Activated CD8-positive, alpha-beta memory T cell treated with anti-CD3 and anti-CD28 coated beads, Interleukin-2, amount 10 ng/mL, durations not matched to agents 7 days and 5 days (primary cell): Measurements from ENCODE around the gene CPA3. TPM values are rescaled to one million over a fixed set of nuclear protein-coding genes. Genes with fewer than 3 reads are reported as not detected.

Experiments used
- ATAC-seq: fragments of 150-1000 bp; cut with Tn5 transposase; one replicate; pipeline ENCODE4 v1.10.0; 2021; ENCODE audit warnings: moderate library complexity
- CTCF ChIA-PET: fragments of 350-600 bp; sonication (Branson Sonifier 250); formaldehyde crosslinking; loops from one replicate; lab custom pipeline; 2021; ENCODE audit warnings: antibody characterized with exemption; lab: Charles Lee
- DNase-seq: peaks from one replicate; pipeline ENCODE4 v3.0.0-alpha.2; 2020
- H3K27ac Mint-ChIP-seq: one replicate; pipeline ENCODE4 v1.8.0; 2021; ENCODE audit warnings: mild to moderate bottlenecking, mixed read lengths
- H3K27me3 Mint-ChIP-seq: one replicate; pipeline ENCODE4 v1.8.0; 2021; ENCODE audit warnings: mixed read lengths
- H3K36me3 Mint-ChIP-seq: one replicate; pipeline ENCODE4 v1.8.0; 2021; ENCODE audit warnings: mild to moderate bottlenecking, mixed read lengths
- H3K4me1 Mint-ChIP-seq: one replicate; pipeline ENCODE4 v1.8.0; 2021; ENCODE audit warnings: mixed read lengths
- H3K4me3 Mint-ChIP-seq: one replicate; pipeline ENCODE4 v1.8.0; 2021; ENCODE audit warnings: mild to moderate bottlenecking, moderate library complexity, mixed read lengths
- H3K9me3 Mint-ChIP-seq: one replicate; pipeline ENCODE4 v1.8.0; 2022; ENCODE audit warnings: low read depth, mixed read lengths
- total RNA-seq, 2 experiments: library from RNA; stranded (reverse); gene quantifications; one replicate each; pipeline ENCODE4 v1.2.3, GENCODE V29; 2021

Gene CPA3
- total RNA-seq, 2 experiments from 2014 or later = not detected

- H3K36me3 Mint-ChIP-seq = no peaks in the 10 kb centered on the region
These were observed 8.3 kb downstream of the CPA3 start for GRCh38 chr3:148873270-148873927.

GRCh38 chr3:148873977-148874376 lies 8.9 kb downstream of the CPA3 start:
- Mint-ChIP-seq H3K4me1 (no peaks in the 10 kb centered on the region), H3K4me3 (no peak overlapping the region), H3K27ac (no peak overlapping the region), H3K36me3 (no peaks in the 10 kb centered on the region), H3K9me3 (no peaks in the 10 kb centered on the region), H3K27me3 (peaks cover 12% of the 10 kb centered on the region)
- CTCF ChIA-PET = no interaction called here
- ATAC-seq = no peak
- no peak for DNase-seq

More at GRCh38 chr3:148873270-148873927, 8.3 kb downstream of the CPA3 start:
- Mint-ChIP-seq H3K27ac (no peak overlapping the region), H3K27me3 (peaks cover 10% of the 10 kb centered on the region), H3K4me1 (no peaks in the 10 kb centered on the region), H3K9me3 (no peaks in the 10 kb centered on the region), H3K4me3 (no peak overlapping the region)
- DNase-seq (no peak), ATAC-seq (no peak)
- CTCF ChIA-PET = no interaction called here

GRCh38 chr3:148878095-148878494 lies 13.0 kb downstream of the CPA3 start:
- peaks cover 20% of the 10 kb centered on the region for H3K27me3 Mint-ChIP-seq
- no peak overlapping the region for H3K4me3 Mint-ChIP-seq
- H3K27ac Mint-ChIP-seq = no peak overlapping the region
- H3K9me3 Mint-ChIP-seq = no peaks in the 10 kb centered on the region
- no peaks in the 10 kb centered on the region for H3K4me1 Mint-ChIP-seq
- DNase-seq (no peak), ATAC-seq (no peak)
- CTCF ChIA-PET = no interaction called here
- H3K36me3 Mint-ChIP-seq = no peaks in the 10 kb centered on the region

- H3K27ac Mint-ChIP-seq = no peak overlapping the region
- ATAC-seq (no peak), DNase-seq (no peak)
- H3K9me3 Mint-ChIP-seq = no peaks in the 10 kb centered on the region
- H3K27me3 Mint-ChIP-seq = peaks cover 24% of the 10 kb centered on the region
- no peaks in the 10 kb centered on the region for H3K36me3 Mint-ChIP-seq
- CTCF ChIA-PET = no interaction called here
- no peak overlapping the region for H3K4me3 Mint-ChIP-seq
- no peaks in the 10 kb centered on the region for H3K4me1 Mint-ChIP-seq
These were observed 14.2 kb downstream of the CPA3 start for GRCh38 chr3:148879256-148879655.

GRCh38 chr3:148880681-148881080 lies 15.6 kb downstream of the CPA3 start:
- CTCF ChIA-PET = no interaction called here
- Mint-ChIP-seq H3K27ac (no peak overlapping the region), H3K4me3 (no peak overlapping the region), H3K27me3 (peaks cover 18% of the 10 kb centered on the region), H3K36me3 (no peaks in the 10 kb centered on the region), H3K4me1 (no peaks in the 10 kb centered on the region), H3K9me3 (no peaks in the 10 kb centered on the region)
- ATAC-seq (no peak), DNase-seq (no peak)

GRCh38 chr3:148881286-148881685 lies 16.2 kb downstream of the CPA3 start:
- CTCF ChIA-PET = interaction anchor here (1.2 kb wide), 1 partner anchor 20 kb away, joined by 3 read pairs; no protein-coding TSS in a partner anchor
- no peak for DNase-seq
- no peak overlapping the region for H3K27ac Mint-ChIP-seq
- H3K36me3 Mint-ChIP-seq = no peaks in the 10 kb centered on the region
- no peaks in the 10 kb centered on the region for H3K9me3 Mint-ChIP-seq
- peaks cover 18% of the 10 kb centered on the region for H3K27me3 Mint-ChIP-seq
- H3K4me1 Mint-ChIP-seq = no peaks in the 10 kb centered on the region
- no peak for ATAC-seq
- H3K4me3 Mint-ChIP-seq = no peak overlapping the region

GRCh38 chr3:148882288-148882687 lies 17.2 kb downstream of the CPA3 start:
- no peak overlapping the region for H3K4me3 Mint-ChIP-seq
- ATAC-seq (no peak), DNase-seq (no peak)
- H3K36me3 Mint-ChIP-seq = no peaks in the 10 kb centered on the region
- H3K27me3 Mint-ChIP-seq = peaks cover 20% of the 10 kb centered on the region
- CTCF ChIA-PET = interaction anchor here (1.2 kb wide), 1 partner anchor 21 kb away, joined by 3 read pairs; no protein-coding TSS in a partner anchor
- H3K4me1 Mint-ChIP-seq = no peaks in the 10 kb centered on the region
- no peak overlapping the region for H3K27ac Mint-ChIP-seq
- no peaks in the 10 kb centered on the region for H3K9me3 Mint-ChIP-seq

GRCh38 chr3:148883163-148883562 lies 18.1 kb downstream of the CPA3 start:
- Mint-ChIP-seq H3K36me3 (no peaks in the 10 kb centered on the region), H3K27ac (no peak overlapping the region), H3K9me3 (no peaks in the 10 kb centered on the region), H3K4me1 (no peaks in the 10 kb centered on the region), H3K4me3 (no peak overlapping the region), H3K27me3 (peaks cover 19% of the 10 kb centered on the region)
- CTCF ChIA-PET = no interaction called here
- ATAC-seq = no peak
- no peak for DNase-seq

- CTCF ChIA-PET = no interaction called here
- DNase-seq = no peak
- Mint-ChIP-seq H3K4me3 (no peak overlapping the region), H3K9me3 (no peaks in the 10 kb centered on the region), H3K27me3 (peaks cover 16% of the 10 kb centered on the region), H3K27ac (no peak overlapping the region), H3K36me3 (no peaks in the 10 kb centered on the region), H3K4me1 (no peaks in the 10 kb centered on the region)
- ATAC-seq = no peak
These were observed 19.2 kb downstream of the CPA3 start for GRCh38 chr3:148884261-148884660.

- CTCF ChIA-PET = interaction anchor here (0.8 kb wide), 1 partner anchor 27 kb away, joined by 3 read pairs; no protein-coding TSS in a partner anchor
- Mint-ChIP-seq H3K4me3 (no peak overlapping the region), H3K4me1 (no peaks in the 10 kb centered on the region), H3K27me3 (peaks cover 18% of the 10 kb centered on the region), H3K27ac (no peak overlapping the region), H3K36me3 (no peaks in the 10 kb centered on the region), H3K9me3 (no peaks in the 10 kb centered on the region)
- no peak for DNase-seq
- ATAC-seq = no peak
These were observed 24.7 kb downstream of the CPA3 start for GRCh38 chr3:148889828-148890227.

- H3K9me3 Mint-ChIP-seq = no peaks in the 10 kb centered on the region
- H3K27me3 Mint-ChIP-seq = peaks cover 35% of the 10 kb centered on the region
- no peak for DNase-seq
- H3K36me3 Mint-ChIP-seq = no peaks in the 10 kb centered on the region
- no peak for ATAC-seq
- no peak overlapping the region for H3K27ac Mint-ChIP-seq
- H3K4me1 Mint-ChIP-seq = no peaks in the 10 kb centered on the region
- no peak overlapping the region for H3K4me3 Mint-ChIP-seq
- CTCF ChIA-PET = no interaction called here
These were observed 31.0 kb downstream of the CPA3 start for GRCh38 chr3:148896062-148896461.

GRCh38 chr3:148901987-148902791 lies 37.1 kb downstream of the CPA3 start:
- H3K9me3 Mint-ChIP-seq = no peaks in the 10 kb centered on the region
- DNase-seq (no peak), ATAC-seq (no peak)
- H3K36me3 Mint-ChIP-seq = no peaks in the 10 kb centered on the region
- CTCF ChIA-PET = no interaction called here
- no peaks in the 10 kb centered on the region for H3K4me1 Mint-ChIP-seq
- H3K4me3 Mint-ChIP-seq = no peak overlapping the region
- H3K27ac Mint-ChIP-seq = no peak overlapping the region
- H3K27me3 Mint-ChIP-seq = peaks cover 28% of the 10 kb centered on the region

- H3K9me3 Mint-ChIP-seq = no peaks in the 10 kb centered on the region
- H3K4me3 Mint-ChIP-seq = no peak overlapping the region
- CTCF ChIA-PET = no interaction called here
- no peak overlapping the region for H3K27ac Mint-ChIP-seq
- no peaks in the 10 kb centered on the region for H3K4me1 Mint-ChIP-seq
- ATAC-seq (no peak), DNase-seq (no peak)
- peaks cover 22% of the 10 kb centered on the region for H3K27me3 Mint-ChIP-seq
- H3K36me3 Mint-ChIP-seq = no peaks in the 10 kb centered on the region
These were observed 37.9 kb downstream of the CPA3 start for GRCh38 chr3:148903022-148903442.

- Mint-ChIP-seq H3K9me3 (no peaks in the 10 kb centered on the region), H3K27ac (no peak overlapping the region), H3K36me3 (no peaks in the 10 kb centered on the region), H3K4me1 (no peaks in the 10 kb centered on the region), H3K4me3 (no peak overlapping the region), H3K27me3 (peaks cover 24% of the 10 kb centered on the region)
- no peak for ATAC-seq
- DNase-seq = no peak
- CTCF ChIA-PET = no interaction called here
These were observed 38.8 kb downstream of the CPA3 start for GRCh38 chr3:148903941-148904340.
